ENCODE data around the gene ARHGAP15. TPM values are rescaled to one million over a fixed set of nuclear protein-coding genes. Genes with fewer than 3 reads are reported as not detected.

ARHGAP15 gene
- total RNA-seq, 1 donor from 2014 or later: not detected

GRCh38 chr2:143691121-143691520 is 561.9 kb downstream of the ARHGAP15 start:
- Mint-ChIP-seq H3K4me3 (ENCODE audit: unreplicated experiment) (no peak overlapping the region), H3K36me3 (ENCODE audit: unreplicated experiment) (no peaks in the 10 kb centered on the region), H3K9me3 (ENCODE audit: unreplicated experiment) (no peaks in the 10 kb centered on the region), H3K27ac (ENCODE audit: unreplicated experiment) (no peak overlapping the region), H3K27me3 (ENCODE audit: unreplicated experiment) (no peaks in the 10 kb centered on the region), H3K4me1 (ENCODE audit: unreplicated experiment) (peaks cover 18% of the 10 kb centered on the region)
- TF ChIP-seq CTCF (IDR thresholded peaks at IDR 0.05): no peak
- no peak for DNase-seq (ENCODE audit: extremely low spot score, unreplicated experiment)

GRCh38 chr2:143692162-143692561 is 562.9 kb downstream of the ARHGAP15 start:
- no peaks in the 10 kb centered on the region for H3K9me3 Mint-ChIP-seq (ENCODE audit: unreplicated experiment)
- H3K27me3 Mint-ChIP-seq (ENCODE audit: unreplicated experiment): no peaks in the 10 kb centered on the region
- H3K4me3 Mint-ChIP-seq (ENCODE audit: unreplicated experiment): no peak overlapping the region
- H3K36me3 Mint-ChIP-seq (ENCODE audit: unreplicated experiment): no peaks in the 10 kb centered on the region
- DNase-seq (ENCODE audit: extremely low spot score, unreplicated experiment): no peak
- no peak for TF ChIP-seq CTCF (IDR thresholded peaks at IDR 0.05)
- no peak overlapping the region for H3K27ac Mint-ChIP-seq (ENCODE audit: unreplicated experiment)
- peaks cover 18% of the 10 kb centered on the region for H3K4me1 Mint-ChIP-seq (ENCODE audit: unreplicated experiment)

- Mint-ChIP-seq H3K4me1 (ENCODE audit: unreplicated experiment) (peaks cover 18% of the 10 kb centered on the region), H3K27me3 (ENCODE audit: unreplicated experiment) (no peaks in the 10 kb centered on the region)
Observed at GRCh38 chr2:143692967-143693366, 563.7 kb downstream of the ARHGAP15 start.

DNA sequence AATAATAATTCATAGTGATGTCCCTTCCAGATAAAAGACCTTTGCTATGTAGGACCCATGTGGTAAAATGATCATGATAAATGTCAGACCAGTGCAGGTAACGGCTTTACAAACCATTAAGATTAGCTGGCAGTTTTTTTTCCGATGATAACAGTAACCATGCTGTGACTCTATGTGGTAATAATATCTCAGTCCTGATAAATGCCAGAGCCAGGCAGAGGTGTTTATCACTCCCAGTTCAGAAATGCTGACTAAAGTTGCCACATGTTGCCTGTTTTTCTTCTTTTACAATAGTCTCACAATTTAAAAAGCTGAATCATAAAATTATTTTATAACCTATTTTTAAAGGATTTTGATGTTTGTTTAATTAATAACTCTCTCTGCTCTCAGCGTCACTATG is 565.1 kb downstream of the ARHGAP15 start:
- DNase-seq (ENCODE audit: extremely low spot score, unreplicated experiment): no peak
- H3K4me1 Mint-ChIP-seq (ENCODE audit: unreplicated experiment): peaks cover 8% of the 10 kb centered on the region
- H3K4me3 Mint-ChIP-seq (ENCODE audit: unreplicated experiment): no peak overlapping the region
- H3K9me3 Mint-ChIP-seq (ENCODE audit: unreplicated experiment): no peaks in the 10 kb centered on the region
- no peak for TF ChIP-seq CTCF (IDR thresholded peaks at IDR 0.05)
- H3K36me3 Mint-ChIP-seq (ENCODE audit: unreplicated experiment): no peaks in the 10 kb centered on the region
- no peaks in the 10 kb centered on the region for H3K27me3 Mint-ChIP-seq (ENCODE audit: unreplicated experiment)
- H3K27ac Mint-ChIP-seq (ENCODE audit: unreplicated experiment): no peak overlapping the region

More at GRCh38 chr2:143692967-143693366, 563.7 kb downstream of the ARHGAP15 start:
- Mint-ChIP-seq H3K27ac (ENCODE audit: unreplicated experiment) (no peak overlapping the region), H3K36me3 (ENCODE audit: unreplicated experiment) (no peaks in the 10 kb centered on the region), H3K4me3 (ENCODE audit: unreplicated experiment) (no peak overlapping the region), H3K9me3 (ENCODE audit: unreplicated experiment) (no peaks in the 10 kb centered on the region)
- no peak for TF ChIP-seq CTCF (IDR thresholded peaks at IDR 0.05)
- DNase-seq (ENCODE audit: extremely low spot score, unreplicated experiment): no peak

DNA sequence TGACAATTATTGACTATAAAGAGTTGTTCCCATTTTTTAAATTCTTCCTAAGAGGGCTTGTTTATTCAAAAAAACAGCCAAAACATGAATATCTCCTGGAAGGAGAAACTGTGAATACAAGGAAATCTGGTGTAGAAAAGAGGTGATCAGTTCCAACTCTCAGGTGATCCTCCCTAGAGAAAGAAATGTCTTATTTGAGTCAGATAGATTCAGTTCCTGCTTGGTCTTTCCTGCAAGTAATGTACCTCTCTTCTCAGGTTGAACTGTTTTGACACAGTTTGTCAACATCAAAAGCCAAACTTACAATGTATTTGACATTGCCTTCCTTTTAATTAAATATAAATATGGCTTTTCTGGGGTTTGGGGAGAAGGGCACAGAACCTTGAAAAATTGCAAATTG is 567.4 kb downstream of the ARHGAP15 start:
- H3K36me3 Mint-ChIP-seq (ENCODE audit: unreplicated experiment): no peaks in the 10 kb centered on the region
- H3K27ac Mint-ChIP-seq (ENCODE audit: unreplicated experiment): no peak overlapping the region
- H3K4me1 Mint-ChIP-seq (ENCODE audit: unreplicated experiment): peaks cover 7% of the 10 kb centered on the region
- no peak for TF ChIP-seq CTCF (IDR thresholded peaks at IDR 0.05)
- DNase-seq (ENCODE audit: extremely low spot score, unreplicated experiment): no peak
- no peaks in the 10 kb centered on the region for H3K9me3 Mint-ChIP-seq (ENCODE audit: unreplicated experiment)
- no peaks in the 10 kb centered on the region for H3K27me3 Mint-ChIP-seq (ENCODE audit: unreplicated experiment)
- H3K4me3 Mint-ChIP-seq (ENCODE audit: unreplicated experiment): no peak overlapping the region

Measured in osteocyte (in vitro differentiated cells).